ENCODE results near the gene DOK4.

The DOK4 gene

GRCh38 chr16:57518922-57519321, 32.6 kb upstream of the DOK4 start:
- DNase-seq (ENCODE audit: low spot score), result no peak

- DNase-seq (ENCODE audit: low spot score), result no peak
These were observed 32.2 kb upstream of the DOK4 start for GRCh38 chr16:57518520-57518919.

GRCh38 chr16:57517397-57518367, 31.4 kb upstream of the DOK4 start:
- DNase-seq (ENCODE audit: low spot score), result no peak

GRCh38 chr16:57516773-57517172, 30.5 kb upstream of the DOK4 start:
- no peak for DNase-seq (ENCODE audit: low spot score)

- DNase-seq (ENCODE audit: low spot score), result no peak
These were observed 30.0 kb upstream of the DOK4 start for GRCh38 chr16:57516176-57516725.

- DNase-seq (ENCODE audit: low spot score), result no peak
These were observed 28.7 kb upstream of the DOK4 start for GRCh38 chr16:57514791-57515600.

DNA sequence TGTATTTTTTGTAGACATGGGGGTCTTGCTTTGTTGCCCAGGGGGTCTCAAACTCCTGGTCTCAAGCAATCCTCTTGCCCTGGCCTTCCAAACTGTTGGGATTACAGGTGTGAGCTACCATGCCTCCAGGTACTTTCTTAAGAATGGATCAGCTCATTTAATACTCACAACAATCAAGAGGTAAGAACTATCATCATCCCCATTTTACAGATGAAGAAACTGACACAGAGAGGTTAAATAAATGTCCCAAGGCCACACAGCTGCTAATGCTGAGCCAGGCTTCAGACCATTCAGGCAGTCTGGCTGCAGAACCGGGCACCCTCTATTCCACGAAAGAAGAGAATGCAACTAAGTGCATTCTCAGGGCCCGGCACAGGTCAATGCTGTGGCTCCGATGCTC, 28.1 kb upstream of the DOK4 start:
- no peak for DNase-seq (ENCODE audit: low spot score)

DNA sequence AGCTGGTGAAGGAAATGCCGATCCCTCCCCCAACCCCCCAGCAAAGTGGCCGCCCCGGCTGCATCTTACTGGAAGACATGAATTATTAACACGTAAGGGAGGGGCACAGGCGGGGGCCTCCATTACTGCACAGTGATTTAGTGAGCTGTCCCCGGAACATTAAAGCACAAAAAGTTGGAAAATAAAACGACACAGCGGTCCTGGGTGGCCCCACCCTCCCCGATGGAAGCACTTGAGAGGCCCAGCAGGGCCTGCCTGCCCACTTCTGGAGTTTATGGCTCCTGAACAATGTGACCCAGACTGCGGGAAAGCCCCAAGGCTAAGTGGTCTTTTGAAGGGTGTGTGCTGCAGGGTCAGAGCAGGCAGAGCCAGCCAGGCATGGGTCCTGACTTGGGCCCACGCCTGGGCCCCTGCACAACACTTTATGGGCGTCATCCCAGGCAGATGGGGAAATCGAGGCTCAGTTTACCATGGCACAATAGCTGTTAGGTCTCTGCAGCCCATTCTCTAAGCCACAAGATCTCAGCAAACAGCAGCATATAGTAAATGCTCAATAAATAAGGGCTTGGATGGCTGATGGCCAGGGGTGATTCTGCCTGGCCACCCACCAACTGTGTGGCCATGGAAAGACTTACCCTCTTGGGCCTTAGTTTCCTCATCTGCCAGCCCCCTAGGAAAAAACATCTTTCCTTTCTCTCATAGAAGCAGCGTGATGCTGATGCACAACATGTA, 27.2 kb upstream of the DOK4 start:
- DNase-seq (ENCODE audit: low spot score), result no peak

GRCh38 chr16:57512296-57513001, 26.2 kb upstream of the DOK4 start:
- DNase-seq (ENCODE audit: low spot score), result no peak

DNA sequence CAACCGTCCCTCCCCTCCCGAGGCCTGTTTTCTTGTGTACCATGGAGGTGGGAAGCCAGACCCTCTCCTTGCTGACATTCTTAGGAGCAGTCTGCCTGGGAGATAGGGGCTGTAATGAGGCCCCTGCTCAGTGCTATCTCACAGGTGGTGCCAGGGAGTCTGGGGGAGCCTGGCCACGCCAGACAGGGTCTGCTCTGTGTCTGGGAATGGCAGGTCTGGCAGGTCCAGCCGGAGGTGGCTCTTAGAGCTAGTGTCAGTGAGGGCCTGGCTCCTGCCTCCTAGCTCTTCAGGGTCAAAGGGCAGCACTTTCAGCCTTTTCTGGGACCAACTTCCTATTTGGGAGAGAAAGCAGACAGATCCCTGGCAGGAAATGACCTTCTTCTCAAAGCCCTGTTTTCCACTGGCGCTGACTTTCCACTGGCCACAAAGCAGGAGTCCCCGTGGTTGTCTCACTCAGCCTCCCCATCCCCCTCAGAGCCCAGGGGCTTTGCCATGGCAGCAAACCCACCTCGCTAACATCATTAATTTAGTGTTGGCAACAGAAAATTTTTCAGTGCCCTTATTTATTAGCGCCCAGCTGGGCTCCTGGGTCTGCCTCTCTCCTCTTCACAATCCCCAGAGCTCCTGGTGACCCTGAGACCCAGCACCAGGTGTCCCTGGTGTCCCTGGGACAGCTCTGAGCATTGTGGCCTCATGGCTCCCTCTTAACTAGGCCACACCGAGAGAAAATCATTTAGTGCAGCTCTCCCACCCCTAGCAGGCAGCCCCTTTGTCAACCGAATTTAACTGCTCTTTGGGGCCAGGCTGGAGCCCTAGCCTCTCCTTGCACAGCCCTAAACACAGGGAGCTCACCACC, 24.0 kb upstream of the DOK4 start:
- no peak for DNase-seq (ENCODE audit: low spot score)

DNA sequence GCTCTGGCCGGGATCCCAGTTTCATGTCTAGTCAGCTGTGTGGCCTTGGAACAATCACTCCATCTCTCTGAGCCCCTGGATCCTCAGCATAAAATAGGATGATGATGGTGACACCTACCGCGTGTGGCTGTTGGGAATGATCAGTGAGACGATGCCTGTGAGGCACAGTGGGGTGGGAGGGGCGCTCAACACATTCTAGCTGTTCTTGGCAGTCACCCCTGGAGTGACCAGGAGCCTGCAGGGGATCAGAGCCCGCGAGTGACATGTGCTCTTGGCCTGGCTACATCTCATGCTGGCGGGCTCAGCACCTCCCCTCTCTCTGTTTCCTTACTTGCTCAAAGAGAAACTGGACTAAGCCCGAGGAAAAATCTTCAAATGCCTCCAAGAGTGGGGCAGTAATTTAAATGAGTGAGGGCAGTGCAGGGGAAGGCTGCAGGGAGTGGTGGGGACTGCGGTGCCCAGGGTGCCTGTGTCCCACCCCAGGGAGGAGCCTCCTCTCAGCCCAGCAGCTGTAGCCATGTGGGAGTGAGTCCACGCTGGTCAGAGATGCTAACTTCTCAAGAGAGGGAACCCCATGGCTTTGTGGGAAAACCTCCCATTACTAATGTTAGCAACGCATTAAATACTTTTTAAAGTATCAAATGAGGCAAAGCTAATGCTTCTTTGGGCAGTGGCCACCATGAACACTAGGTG, 23.1 kb upstream of the DOK4 start:
- DNase-seq (ENCODE audit: low spot score), result no peak

DNA sequence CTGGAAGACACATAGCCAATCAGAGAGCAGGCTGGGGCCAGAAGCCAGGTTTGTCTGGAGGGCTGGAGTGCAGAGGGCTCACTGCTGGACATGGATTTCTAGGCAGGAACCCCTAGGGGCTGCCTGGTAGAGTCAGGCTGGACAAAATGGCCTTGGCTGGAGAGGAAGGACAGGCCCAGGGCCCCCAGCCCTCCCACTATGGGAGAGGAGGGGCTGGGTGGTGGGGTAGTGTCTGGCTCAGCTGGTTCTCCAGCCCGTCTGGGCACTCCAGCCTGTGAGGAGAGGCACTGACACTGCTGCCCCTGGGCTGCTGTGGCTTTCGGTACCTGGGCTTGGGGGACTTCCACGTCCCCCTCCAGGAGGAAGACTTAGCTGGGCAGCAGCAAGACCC, 21.7 kb upstream of the DOK4 start:
- DNase-seq (ENCODE audit: low spot score), result no peak

GRCh38 chr16:57507136-57508034, 21.1 kb upstream of the DOK4 start:
- DNase-seq (ENCODE audit: low spot score), result no peak

- no peak for DNase-seq (ENCODE audit: low spot score)
These were observed 18.9 kb upstream of the DOK4 start for GRCh38 chr16:57505169-57505568.

DNA sequence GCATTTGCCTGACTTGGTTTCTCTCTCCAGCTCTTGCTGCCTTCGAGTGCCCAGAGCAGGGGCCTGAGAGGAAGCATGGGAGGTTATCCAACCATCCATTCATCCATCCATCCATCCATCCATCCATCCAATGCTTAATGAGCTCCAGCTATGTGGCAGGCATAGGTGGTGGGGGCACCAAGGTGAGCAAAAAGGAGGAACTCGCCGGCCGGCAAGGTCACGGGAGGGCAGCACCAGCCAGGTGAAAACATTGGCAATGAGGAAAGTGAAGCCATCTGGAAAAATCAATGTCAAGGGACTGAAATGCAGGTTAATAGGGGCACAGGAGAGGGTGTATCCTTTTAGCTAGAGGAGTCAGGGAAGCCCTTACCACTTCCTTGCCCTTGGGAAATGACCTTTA, 18.2 kb upstream of the DOK4 start:
- DNase-seq (ENCODE audit: low spot score), result no peak

DNA sequence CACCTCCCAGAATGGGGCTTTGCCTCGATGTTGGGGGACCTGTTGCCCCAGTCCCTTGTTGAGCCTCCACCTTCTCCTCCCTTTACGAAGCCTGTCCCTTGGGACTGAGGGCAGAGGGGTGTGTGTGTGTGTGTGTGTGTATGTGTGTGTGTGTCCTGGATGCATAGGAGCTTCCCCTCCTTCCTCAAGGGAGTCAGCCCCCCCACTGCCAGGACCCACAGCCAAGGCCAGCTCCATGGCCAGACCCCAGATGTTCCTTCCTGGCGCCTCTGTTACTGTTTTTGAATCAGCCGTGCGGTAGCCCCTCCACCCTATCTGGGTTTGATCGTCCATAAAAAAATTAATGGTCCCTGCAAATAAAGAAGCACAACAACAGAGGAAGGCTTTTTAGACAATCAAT, 17.7 kb upstream of the DOK4 start:
- DNase-seq (ENCODE audit: low spot score), result no peak

DNA sequence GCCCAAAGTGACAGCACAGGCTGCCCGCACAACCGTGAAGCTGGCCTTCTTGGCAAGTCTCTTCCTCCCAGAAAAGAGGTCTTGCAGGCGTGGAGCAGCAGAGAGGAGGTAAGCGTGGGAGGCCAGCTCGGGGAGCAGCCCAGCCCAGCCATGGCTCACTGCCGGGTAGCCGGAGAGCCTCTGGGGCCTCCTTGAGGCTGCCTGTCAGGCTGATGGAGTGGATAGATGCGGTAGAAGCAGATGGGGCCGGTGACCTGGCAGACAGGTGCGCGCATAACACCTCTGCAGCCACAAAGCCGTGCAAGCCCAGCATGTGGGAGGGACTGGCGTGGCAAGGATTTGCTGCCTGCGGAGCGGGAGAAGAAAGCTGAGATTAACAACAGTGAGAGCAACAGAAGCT, 17.1 kb upstream of the DOK4 start:
- DNase-seq (ENCODE audit: low spot score), result no peak

DNA sequence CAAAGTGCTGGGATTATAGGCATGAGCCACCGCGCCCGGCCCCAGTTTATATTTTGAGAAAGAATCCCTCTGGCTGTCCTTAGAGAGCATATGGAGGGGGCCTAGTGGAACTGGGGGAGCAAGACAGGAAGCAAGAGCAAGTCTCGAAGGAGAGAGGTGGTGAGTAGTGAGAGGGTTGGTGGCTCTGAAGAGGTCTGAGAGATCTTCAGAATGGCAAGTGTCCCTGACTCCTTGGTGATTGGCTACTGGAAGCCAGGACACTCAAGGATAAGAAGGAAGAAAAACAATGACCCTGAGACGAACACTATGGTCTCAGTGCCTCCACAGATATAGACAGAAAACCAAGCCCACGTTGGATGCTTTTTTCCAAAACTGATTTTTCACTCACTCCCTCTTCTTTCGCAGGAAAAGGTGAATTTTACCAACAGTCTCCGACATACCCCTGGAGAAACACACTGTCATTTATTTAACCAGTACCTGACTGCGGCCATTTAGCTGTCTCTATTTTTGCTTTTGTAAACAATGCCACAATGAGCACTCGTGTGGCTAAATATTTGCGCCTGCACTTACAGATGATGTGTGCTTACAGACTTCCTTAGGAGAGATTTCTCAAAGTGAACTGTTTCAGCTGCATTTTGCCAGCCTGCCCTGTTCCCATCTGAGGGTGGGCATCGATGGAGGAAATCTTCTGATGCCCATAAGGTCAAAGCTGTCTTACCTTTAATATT, 15.9 kb upstream of the DOK4 start:
- no peak for DNase-seq (ENCODE audit: low spot score)
